Sciatic nerve (tissue), 2 donors: ENCODE data around the gene ANKRD12. TPM values are rescaled to one million over a fixed set of nuclear protein-coding genes. Genes with fewer than 3 reads are reported as not detected.
"Not testable (repeated sequence)": the region's sequence is repeated elsewhere in the genome, so short reads cannot be mapped to it uniquely, and the experiment has no call there.

Experiments
- ATAC-seq: fragments of 200-7000 bp; cut with Tn5 transposase; one replicate; pipeline ENCODE4 v1.9.1; 2020; ENCODE audit warnings: mild to moderate bottlenecking, moderate library complexity
- DNase-seq: peaks from one replicate; pipeline ENCODE4 v3.0.0-alpha.2; 2020; ENCODE audit warnings: low spot score
- intact Hi-C: fragments of 100-400 bp; cut with DNase I; formaldehyde crosslinking; loops from one replicate; pipeline ENCODE4 v1.14.2; 2022
- total RNA-seq: library from RNA; stranded (reverse); fragmentation: NEBNext Ultra II Directional; extraction: Animal tissue kit (Norgen Biotek cat#: 25700); gene quantifications from one replicate; pipeline ENCODE4 v1.2.1, GENCODE V29; 2021
- donor health status: DM: no; HTN: no; CAD: no.
- donor health status: DM: no; HTN: no; CAD: no.

ANKRD12 gene
- total RNA-seq, 1 donor from 2014 or later: 164 TPM

DNA sequence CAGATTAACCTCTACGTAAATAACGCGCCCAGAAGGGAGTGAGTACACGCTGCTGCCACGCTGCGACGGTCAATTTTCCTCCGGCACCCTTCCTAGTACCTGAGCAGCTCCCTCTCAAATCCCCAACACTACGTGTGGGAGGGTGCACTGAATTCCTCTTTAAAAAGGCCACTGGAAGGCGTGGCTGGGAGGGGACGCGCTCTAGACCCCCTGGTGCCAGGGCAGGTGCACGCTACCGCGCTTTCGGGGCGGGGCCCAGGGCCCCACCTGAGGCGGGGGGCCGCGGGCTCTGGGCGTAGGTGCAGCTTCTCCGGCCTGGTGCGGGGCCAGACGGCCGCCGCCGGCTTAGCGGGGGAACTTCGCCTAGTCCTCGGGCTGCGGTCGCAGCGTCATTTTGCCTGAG, 668 bp upstream of the ANKRD12 start:
- DNase-seq (no peak), ATAC-seq (no peak)
- intact Hi-C loops: no loop called here

DNA sequence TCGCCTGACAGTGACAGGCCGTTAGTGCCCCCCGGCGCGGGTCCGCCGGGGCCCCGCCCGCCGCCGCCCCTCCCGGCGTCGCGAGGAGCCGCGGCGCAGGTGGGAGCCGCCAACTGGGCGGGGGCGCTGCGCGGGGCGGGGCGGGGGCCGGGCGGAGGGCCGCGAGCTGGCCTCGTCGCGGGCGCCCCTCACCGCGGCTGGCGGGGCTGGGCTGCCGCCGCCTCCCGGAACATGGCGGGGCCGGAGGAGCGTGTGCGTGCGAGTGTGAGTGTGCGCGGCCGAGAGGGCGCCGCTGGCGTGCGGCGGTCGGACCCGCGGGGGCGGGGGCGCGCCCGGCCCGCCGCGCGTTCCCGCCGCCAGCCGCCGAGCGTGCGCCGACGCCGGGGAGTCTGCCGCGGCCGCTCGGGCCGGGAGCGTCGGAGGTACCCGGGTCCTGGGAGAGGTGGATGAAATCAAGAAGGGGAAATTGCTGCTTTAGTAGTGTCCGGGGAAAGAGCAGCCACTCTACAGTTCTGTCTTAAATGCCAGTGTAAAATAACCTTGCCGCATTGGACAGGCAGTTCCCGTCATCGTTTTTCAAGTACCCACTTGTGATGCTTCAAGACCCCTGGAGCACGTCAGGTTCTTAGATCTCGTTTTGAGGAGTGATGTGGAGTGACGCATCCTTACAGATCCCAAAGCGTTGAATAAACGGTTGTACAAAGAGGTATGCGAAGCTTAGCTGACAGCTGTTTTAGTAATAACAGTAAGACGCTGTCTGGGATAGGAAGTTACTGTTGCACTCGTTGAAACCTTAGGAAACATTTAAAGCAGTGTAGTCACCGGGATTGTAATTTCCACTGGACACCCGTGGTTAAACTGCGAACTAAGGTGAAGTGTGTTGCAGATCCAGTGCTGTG, 836 bp downstream of the ANKRD12 start:
- ATAC-seq (peak; percentile 28), DNase-seq (peak; percentile 78)
- intact Hi-C loops: no loop called here

DNA sequence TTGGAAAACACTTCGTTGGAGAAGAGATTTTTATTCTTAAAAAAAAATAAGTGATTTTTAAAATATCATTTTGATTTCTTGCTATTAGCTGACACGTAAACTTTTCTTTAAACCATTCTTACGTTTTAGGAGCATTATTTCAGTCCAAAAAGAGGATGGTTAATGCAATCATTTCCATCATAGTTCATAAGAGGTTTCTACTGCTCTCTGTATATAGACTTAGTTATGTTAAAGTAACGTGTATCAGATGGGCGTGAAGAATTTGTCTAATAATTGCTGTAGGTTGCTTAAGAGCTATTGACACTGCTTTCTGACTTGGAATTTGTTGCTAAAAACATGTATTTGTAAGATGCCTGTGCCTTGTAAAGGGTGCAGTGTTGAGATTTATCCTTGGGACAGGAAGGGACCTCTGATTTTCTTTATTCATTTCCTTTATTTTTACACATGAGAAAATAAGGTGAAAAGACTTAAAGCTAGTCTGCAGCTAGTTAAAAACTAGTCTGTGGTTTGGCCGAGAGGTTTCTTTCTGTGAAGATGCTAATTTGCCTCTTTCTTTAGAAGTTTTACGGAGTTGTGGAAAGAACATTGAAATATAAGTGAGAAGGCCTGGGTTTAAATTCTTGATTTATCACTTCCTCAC, 2.9 kb downstream of the ANKRD12 start:
- intact Hi-C loops: no loop called here
- ATAC-seq: no peak
- DNase-seq: no peak

DNA sequence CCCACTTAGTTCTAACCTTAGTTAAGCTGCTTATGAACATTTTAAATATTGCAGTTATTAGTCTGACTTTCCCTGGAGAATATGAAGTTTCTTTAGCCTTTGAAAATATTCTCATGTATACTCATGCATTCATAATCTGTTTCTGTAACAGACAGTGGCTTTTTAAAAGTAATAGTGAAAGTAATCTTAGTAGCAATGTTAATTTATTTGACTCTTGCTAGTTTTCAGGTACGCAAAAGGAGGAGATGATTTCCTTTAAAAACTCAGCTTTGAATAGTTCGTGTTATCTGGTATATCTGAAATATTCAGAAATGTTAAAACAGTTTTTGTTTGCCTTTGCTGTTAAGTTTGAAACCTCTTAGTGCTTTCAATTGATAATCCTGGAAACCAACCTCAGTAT, 3.8 kb downstream of the ANKRD12 start:
- DNase-seq: no peak
- intact Hi-C loops: no loop called here
- no peak for ATAC-seq

DNA sequence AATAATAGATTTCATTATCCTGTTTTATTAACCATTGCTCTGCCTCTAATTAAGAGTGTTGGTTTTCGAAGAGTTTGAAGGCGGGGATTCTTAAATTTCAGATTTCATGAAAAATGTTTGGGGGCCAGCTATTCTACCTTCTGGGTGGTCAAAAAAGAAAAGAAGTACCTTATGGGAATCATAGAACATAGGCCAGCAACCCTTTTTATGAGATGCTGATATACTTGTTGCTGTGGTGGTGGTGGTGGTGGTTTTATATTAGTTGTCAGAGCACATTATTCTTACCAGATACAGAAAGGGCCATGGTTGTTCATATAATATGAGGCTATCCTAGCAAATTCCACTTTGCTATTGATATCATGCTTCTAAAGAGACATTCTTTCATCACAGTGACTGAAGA, 4.4 kb downstream of the ANKRD12 start:
- no peak for DNase-seq
- ATAC-seq: no peak
- intact Hi-C loops: no loop called here

DNA sequence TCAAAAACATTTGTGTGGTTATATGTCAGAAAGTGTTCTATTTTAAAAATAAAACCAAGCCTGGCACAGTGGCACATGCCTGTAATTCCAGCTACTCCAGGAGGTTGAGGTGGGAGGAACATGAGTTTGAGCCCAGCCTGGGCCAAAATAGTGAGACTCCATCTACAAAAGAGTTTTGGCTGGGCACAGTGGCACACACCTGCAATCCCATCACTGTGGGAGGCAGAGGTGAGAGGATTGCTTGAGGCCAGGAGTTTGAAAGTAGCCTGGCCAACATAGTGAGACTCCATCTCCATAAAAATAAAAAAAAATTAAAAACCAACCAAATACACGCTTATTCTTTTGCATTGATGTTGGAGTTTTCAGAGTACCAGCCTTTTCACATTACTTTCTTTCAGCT, 9.6 kb downstream of the ANKRD12 start:
- no peak for DNase-seq
- intact Hi-C loops: no loop called here
- no peak for ATAC-seq

DNA sequence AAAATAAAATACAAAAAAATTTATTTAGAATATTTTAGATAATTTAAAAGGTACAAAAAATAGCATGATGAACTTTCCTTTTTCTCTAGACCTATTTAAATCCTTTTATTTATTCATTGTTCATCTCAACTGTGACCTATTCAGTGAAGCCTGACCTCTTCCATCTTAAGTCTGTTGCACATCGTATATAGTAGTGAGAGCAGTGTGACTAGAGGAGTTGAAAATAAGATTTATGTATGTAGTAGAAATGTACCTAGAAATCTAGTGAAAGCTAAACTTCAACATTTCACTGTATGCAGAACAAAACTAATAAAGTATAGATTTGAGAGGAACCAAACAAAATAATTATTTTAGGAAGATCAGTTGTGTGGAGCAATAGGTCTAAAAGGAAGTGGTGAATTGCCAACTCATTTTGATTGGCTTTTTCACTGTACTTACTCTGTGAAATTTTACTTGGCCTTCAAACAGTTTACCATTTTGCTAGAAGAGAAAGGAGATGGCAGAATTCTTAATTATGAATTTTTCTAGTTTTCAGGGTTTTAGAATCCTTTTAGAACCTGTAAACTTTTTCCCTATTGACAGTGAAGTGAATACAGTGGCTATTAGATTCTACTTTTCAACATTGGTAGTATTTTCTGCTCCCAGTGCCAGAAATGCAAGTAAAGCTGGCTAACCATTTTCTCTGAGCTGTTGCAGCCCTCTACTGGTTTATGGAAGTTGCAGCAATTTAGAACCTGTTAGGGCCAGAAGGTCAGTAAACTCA, 11.0 kb downstream of the ANKRD12 start:
- intact Hi-C loops: no loop called here
- ATAC-seq: peak; percentile 88
- no peak for DNase-seq

DNA sequence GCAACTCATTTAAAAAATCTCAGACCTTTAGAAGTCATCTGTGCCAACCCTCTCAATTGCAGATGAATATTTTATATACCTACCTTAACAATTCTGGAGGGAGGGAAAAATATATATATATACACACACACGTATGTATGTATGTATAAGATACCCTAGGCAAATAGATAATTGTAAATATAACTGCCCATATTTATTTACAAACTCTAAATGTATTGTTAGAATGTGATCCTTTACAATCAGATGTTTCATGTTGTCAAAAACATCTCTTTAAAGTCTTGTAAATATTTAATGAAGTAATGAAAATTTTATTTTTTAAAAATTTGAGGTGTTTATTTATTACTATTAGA, 11.6 kb downstream of the ANKRD12 start:
- DNase-seq (no peak), ATAC-seq (no peak)
- intact Hi-C loops: no loop called here

DNA sequence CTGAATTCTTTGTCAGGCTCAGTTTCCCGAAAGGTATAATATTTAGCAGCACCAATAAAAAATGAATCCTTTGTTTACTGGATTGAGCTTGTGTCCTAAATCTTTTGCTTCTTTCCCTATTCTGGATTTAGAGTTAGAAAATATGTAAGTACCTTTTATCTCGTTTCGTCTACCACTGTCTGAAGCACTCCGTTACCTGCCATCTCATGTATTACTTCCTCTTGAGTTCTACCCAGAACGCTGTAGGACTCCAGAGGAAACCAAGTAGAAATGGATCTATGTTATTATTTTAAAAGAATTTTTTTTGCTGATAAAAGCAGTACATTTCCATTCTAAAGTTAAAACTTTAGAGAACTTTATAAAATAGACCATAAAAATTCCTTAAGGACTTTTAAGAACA, 13.5 kb downstream of the ANKRD12 start:
- no peak for DNase-seq

DNA sequence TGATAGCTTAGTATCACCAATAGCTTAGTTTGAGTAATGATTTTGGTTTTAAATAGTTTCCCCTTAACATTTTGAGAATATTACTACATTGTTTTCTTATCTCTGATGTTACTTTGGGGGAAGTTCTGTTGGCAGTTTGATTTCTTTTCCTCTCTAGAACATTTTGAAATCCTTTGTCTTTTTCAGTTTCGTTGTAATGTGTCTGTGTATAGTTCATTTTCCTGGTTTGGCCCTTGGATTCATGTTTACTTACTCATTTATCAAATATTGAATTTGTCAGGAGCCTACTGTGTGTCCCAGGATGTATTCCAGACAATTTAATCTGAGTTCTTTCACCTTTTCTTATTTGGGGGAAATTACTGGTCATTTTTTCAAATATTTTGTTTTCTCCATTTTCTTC, 16.7 kb downstream of the ANKRD12 start:
- no peak for ATAC-seq
- DNase-seq: no peak
- intact Hi-C loops: no loop called here

More for the DNA sequence above, 13.5 kb downstream of the ANKRD12 start:
- intact Hi-C loops: no loop called here
- no peak for ATAC-seq

DNA sequence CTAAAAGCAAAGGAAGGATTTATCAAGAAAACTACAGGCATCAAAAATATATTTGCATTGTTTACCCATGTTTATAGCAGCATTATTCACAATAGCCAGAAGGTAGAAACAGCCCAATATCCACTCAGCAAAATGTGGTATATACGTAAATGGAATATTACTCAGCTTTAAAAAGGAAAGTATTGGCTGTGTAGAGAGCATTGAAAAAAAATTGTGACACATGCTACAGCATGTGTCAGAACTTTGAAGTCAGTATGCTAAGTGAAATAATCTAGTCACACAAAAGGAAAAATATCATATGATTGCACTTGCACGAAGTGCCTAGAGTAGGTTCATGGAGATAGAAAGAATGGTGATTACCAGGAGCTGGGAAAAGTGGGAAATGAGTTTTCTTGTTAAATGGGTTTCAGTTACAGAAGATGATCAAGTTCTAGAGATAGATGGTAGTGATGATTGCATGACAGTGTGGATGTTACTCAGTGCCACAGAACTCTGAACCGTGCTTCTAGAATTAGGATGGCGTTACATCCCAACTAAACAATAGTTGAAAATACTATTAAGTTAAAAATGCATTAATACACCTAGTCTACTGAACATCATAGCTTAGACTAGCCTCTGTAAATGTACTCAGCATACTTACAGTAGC, 20.1 kb downstream of the ANKRD12 start:
- ATAC-seq: no peak
- DNase-seq: no peak
- intact Hi-C loops: no loop called here

DNA sequence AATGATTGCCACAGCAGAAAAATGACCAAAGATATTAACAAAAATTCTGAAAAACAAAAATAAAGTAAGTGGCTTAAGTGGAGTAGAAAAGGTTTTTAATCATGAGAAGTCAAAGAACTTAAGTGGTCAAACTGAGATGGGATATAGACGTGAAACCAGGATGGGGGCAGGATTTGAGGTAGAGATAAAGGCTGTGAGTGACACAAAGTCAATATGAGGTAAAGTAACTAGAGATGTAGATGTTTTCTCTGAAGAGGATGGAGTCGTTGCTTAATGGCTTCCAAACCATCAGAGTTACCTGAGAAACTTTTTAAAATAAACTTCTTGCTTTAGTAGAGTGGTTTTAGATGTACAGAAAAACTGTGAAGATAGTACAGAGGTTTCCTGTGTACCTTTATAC, 21.2 kb downstream of the ANKRD12 start:
- intact Hi-C loops: no loop called here
- no peak for ATAC-seq
- no peak for DNase-seq

DNA sequence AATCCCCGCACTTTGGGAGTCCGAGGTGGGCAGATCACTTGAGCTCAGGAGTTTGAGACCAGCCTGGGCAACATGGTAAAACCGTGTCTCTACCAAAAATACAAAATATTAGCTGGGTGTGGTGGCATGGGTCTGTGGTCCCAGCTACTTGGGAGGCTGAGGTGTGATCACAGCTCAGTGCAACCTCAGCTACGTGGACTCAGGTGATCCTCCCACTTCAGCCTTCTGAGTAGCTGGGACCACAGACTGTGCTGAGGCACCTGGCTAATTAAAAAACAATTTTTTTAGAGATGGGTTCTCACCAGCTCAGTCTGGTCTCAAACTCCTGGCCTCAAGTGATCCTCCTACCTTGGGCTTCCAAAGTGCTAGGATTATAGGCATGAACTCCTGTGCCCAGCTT, 23.4 kb downstream of the ANKRD12 start:
- intact Hi-C loops: no loop called here
- DNase-seq (no peak), ATAC-seq (no peak)

DNA sequence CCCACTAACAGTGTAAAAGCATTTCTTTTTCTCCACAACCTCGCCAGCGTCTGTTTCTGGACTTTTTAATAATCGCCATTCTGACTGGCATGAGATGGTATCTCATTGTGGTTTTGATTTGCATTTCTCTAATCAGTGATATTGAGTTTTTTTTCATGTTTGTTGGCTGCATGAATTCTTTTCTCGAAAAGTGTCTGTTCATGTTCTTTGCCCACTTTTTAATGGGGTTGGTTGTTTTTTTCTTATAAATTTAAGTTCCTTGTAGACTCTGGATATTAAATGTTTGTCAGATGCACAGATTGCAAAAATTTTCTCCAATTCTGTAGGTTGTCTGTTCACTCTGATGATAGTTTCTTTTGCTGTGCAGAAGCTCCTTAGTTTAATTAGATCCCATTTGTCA, 26.1 kb downstream of the ANKRD12 start:
- ATAC-seq, intact Hi-C loops, DNase-seq: not testable (repeated sequence)

DNA sequence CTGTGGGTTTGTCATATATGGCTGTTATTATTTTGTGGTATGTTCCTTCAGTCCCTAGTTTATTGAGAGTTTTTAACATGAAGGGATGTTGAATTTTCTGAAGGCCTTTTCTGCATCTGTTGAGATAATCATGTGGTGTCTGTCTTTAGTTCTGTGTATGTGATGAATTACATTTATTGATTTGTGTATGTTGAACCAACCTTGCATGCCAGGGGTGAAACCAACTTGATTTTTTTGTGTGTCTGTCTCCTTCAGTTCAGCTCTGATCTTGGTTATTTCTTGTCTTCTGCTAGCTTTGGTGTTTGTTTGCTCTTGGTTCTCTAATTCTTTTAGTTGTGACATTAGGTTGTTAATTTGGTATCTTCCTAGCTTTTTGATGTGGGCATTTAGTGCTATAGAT, 27.6 kb downstream of the ANKRD12 start:
- ATAC-seq, intact Hi-C loops, DNase-seq: not testable (repeated sequence)

DNA sequence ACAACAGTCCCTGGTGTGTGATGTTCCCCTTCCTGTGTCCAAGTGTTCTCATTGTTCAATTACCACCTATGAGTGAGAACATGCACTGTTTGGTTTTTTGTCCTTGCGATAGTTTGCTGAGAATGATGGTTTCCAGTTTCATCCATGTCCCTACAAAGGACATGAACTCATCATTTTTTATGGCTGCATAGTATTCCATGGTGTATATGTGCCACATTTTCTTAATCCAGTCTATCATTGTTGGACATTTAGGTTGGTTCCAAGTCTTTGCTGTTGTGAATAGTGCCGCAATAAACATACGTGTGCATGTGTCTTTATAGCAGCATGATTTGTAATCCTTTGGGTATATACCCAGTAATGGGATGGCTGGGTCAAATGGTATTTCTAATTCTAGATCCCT, 29.3 kb downstream of the ANKRD12 start:
- ATAC-seq, intact Hi-C loops, DNase-seq: not testable (repeated sequence)

DNA sequence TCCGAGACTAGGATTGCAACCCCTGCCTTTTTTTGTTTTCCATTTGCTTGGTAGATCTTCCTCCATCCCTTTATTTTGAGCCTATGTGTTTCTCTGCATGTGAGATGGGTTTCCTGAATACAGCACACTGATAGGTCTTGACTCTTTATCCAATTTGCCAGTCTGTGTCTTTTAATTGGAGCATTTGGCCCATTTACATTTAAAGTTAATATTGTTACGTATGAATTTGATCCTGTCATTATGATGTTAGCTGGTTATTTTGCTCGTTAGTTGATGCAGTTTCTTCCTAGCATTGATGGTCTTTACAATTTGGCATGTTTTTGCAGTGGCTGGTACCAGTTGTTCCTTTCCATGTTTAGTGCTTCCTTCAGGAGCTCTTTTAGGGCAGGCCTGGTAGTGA, 32.9 kb downstream of the ANKRD12 start:
- DNase-seq, ATAC-seq, intact Hi-C loops: not testable (repeated sequence)

DNA sequence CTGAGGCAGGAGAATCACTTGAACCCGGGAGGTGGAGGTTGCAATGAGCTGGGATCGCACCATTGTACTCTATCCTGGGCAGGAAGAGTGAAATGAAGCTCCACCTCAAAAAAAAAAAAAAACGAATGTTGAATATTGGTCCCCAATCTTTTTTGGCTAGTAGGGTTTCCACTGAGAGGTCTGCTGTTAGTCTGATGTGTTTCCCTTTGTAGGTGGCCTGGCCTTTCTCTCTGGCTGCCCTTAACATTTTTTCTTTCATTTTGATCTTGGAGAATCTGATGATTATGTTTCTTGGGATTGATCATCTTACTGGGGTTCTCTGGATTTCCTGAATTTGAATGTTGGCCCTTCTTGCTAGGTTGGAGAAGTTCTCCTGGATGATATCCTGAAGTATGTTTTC, 35.3 kb downstream of the ANKRD12 start:
- intact Hi-C loops, DNase-seq, ATAC-seq: not testable (repeated sequence)

DNA sequence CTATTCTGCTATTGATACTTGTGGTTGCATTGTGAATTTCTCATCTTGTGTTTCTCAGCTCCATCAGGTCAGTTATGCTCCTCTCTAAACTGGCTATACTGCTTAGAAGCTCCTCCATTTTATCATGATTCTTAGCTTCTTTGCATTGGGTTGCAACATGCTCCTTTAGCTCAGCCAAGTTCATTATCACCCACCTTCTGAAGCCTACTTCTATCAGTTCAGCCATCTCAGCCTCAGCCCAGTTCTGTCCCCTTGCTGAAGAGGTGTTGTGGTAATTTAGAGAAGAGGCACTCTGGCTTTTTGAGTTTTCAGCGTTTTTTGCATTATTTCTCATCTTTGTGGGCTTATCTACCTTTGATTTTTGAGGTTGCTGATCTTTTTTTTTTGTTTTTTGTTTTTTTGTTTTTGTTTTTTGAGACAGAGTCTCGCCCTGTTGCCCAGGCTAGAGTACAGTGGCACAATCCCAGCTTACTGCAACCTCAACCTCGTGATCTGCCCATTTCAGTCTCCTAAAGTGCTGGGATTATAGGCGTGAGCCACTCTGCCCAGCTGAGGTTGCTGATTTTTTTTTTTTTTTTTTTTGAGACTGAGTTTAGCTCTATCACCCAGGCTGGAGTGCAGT, 36.0 kb downstream of the ANKRD12 start:
- intact Hi-C loops: no loop called here
- ATAC-seq: no peak
- no peak for DNase-seq
